GOT3 (cell line): Measurements from ENCODE around the gene ANKRD7.
"Not testable (repeated sequence)": the region's sequence is repeated elsewhere in the genome, so short reads cannot be mapped to it uniquely, and the experiment has no call there.

ENCODE experiments used
- DNase-seq: peaks from one replicate; lab custom pipeline; 2025; ENCODE audit warnings: mixed read lengths; lab: John Stamatoyannopoulos, UW

Gene ANKRD7

DNA sequence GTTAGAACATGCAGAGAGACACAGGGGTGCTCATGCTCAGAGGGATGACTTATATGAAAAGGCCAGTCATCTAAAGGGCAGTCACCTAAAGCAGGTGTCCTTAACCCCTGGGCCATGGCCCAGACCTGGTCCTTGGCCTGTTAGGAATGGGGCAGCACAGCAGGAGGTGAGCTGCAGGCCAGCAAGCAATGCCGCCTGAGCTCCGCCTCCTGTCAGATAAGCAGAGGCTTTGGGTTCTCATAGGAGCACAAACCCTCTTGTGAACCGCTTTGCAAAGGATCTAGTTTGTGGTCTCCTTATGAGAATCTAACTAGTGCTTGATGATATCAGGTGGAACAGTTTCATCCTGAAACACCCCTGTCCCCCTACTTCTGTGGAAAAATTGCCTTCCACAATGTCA, 14.5 kb downstream of the ANKRD7 start:
- no peak for DNase-seq

DNA sequence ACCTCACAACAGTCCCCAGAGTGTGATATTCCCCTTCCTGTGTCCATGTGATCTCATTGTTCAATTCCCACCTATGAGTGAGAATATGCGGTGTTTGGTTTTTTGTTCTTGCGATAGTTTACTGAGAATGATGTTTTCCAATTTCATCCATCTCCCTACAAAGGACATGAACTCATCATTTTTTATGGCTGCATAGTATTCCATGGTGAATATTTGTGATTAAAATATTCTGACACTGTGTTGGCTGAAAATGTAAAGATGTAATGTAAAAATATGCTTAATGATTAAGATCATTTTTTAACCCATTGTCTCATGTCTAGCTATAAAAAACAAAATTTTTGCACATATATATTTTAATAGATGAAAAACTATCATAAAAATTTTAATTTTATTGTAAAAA, 15.8 kb downstream of the ANKRD7 start:
- DNase-seq, result not testable (repeated sequence)

DNA sequence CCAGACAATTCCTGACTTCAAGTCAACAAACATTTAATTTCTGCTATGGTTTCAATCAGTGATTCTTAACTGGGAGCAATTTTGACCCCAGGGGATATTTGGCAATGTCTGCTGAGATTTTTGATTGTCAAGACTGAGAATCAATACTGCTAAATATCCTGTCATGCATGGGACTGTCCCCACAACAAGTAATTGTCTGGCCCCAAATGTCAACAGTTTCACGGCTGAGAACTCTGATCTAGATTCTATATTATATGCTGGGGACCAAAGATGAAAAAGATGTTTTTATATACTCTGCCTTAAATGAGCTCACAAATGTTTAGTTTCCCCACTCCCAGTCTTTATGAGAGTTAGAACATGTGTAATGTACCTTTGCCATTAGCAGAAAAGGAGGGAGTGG, 19.2 kb downstream of the ANKRD7 start:
- no peak for DNase-seq

GRCh38 chr7:118245267-118246040, 20.9 kb downstream of the ANKRD7 start:
- DNase-seq, result no peak

DNA sequence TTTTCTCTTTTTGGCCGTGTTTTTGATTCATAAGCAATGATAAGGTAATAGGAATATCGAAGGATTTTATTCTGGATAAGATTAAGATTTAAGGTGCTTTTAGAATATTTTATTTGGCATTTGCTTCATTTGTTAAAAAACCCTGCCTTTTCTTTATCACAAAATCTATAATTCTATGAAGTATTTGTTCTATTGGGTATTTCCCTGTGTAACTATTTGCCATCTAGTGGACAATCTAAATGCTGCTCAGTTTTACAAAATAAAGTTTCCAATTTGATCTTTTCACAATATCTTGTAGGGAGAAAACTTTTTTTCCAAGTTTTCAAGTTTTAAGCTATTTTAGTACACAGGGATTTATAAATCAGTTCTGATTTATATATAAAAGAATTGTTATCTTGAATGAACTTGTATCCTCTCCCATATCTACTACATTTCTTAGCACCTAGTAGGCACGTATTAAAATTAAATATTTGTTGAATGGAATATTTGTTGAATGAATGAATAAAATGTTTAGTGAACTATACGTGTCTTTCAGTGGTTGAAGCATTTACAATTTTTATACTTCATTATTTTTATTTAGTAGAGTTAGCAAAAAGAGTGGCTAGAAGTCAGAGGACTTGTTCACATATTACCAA, 26.5 kb downstream of the ANKRD7 start:
- no peak for DNase-seq

DNA sequence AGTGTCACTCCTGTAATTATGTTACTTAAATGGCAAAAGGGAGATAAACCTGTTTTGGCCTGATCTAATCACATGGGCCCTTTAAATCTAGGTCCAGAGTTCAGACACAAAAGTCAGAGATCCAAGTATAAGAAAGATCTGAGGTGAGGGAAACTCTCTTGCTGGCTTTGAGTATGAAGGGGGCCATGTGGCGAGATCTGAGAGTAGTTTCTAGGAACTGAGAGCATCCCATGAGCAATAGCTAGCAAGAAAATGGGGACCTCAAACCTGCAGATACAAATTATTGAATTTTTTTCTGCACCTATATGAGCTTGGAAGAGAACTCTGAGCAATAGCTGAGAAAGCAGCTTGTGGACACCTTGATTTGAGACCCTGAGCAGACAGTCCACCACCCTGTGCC, 27.6 kb downstream of the ANKRD7 start:
- no peak for DNase-seq

- no peak for DNase-seq
Observed at GRCh38 chr7:118259115-118259514, 34.6 kb downstream of the ANKRD7 start.

DNA sequence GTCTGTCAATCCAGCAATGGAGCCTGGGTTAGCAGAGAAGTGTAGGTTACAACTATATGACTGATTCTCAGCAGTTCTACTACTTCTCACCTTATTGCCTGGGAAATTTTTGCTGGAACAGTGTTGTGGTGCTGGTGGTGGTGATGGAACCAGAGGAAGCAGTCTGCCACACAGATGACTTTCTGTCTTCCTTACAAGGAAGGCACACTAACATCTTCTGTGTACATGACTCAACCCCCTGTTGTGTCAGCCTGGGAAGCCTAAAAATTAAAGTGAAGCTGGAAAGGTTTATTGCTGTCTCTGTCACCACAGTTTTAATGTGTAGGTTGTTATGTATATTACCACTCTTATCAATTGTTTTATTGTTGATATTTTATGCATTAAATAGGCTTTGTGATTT, 40.3 kb downstream of the ANKRD7 start:
- no peak for DNase-seq

GRCh38 chr7:118280319-118281012, 56.0 kb downstream of the ANKRD7 start:
- no peak for DNase-seq

GRCh38 chr7:118281196-118281595, 56.7 kb downstream of the ANKRD7 start:
- no peak for DNase-seq

- no peak for DNase-seq
Observed at GRCh38 chr7:118285358-118285757, 60.9 kb downstream of the ANKRD7 start.

GRCh38 chr7:118286131-118286530, 61.6 kb downstream of the ANKRD7 start:
- DNase-seq, result no peak

- DNase-seq, result no peak
Observed at GRCh38 chr7:118288098-118288497, 63.6 kb downstream of the ANKRD7 start.

DNA sequence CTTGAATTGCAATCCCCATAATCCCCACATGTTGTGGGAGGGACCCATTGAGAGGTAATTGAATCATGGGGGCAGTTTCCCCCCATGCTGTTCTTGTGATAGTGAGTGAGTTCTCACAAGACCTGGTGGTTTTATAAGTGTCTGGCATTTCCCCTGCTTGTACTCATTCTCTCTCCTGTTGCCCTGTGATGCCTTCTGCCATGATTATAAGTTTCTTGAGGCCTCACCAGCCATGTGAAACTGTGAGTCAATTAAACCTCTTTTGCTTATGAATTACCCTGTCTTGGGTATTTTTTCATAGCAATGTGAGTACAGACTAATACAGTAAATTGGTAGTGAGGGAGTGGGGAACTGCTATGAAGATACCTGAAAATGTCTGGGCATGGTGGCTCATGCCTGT, 65.0 kb downstream of the ANKRD7 start:
- DNase-seq, result no peak
